VCaP (cell line): ENCODE data around the gene ALPP.
"Not testable (repeated sequence)": the region's sequence is repeated elsewhere in the genome, so short reads cannot be mapped to it uniquely, and the experiment has no call there.

Experiments used
- H3K27ac ChIP-seq: fragments of 450-650 bp; 2 replicates; pipeline ENCODE4 v1.5.1; 2017
- CTCF ChIP-seq: fragments of 450-650 bp; conservative IDR thresholded peaks from 2 replicates; pipeline ENCODE4 v1.5.1; 2017; ENCODE audit warnings: mild to moderate bottlenecking, moderate library complexity

Gene ALPP

GRCh38 chr2:232400256-232401015 lies 21.9 kb downstream of the ALPP start:
- no peak overlapping the region for H3K27ac ChIP-seq
- TF ChIP-seq CTCF: no peak

GRCh38 chr2:232402518-232402917 lies 24.0 kb downstream of the ALPP start:
- no peak overlapping the region for H3K27ac ChIP-seq
- TF ChIP-seq CTCF: no peak

- no peak overlapping the region for H3K27ac ChIP-seq
- no peak for TF ChIP-seq CTCF
Observed at GRCh38 chr2:232405943-232406510, 27.5 kb downstream of the ALPP start.

GRCh38 chr2:232406556-232407310 lies 28.2 kb downstream of the ALPP start, which contains the start of gene ALPG:
ALPG (plus strand) TSS chr2:232406844; CDS start chr2:232406895, 51 bp downstream.
- TF ChIP-seq CTCF: no peak
- H3K27ac ChIP-seq: no peak within 1 kb of the TSS

GRCh38 chr2:232407428-232408150 lies 29.0 kb downstream of the ALPP start:
- not testable (repeated sequence) for H3K27ac ChIP-seq

GRCh38 chr2:232408269-232408668 lies 29.7 kb downstream of the ALPP start:
- not testable (repeated sequence) for H3K27ac ChIP-seq

GRCh38 chr2:232409617-232410016 lies 31.1 kb downstream of the ALPP start:
- not testable (repeated sequence) for H3K27ac ChIP-seq

GRCh38 chr2:232410238-232410900 lies 31.8 kb downstream of the ALPP start:
- no peak for TF ChIP-seq CTCF

More at GRCh38 chr2:232410238-232410900, 31.8 kb downstream of the ALPP start:
- H3K27ac ChIP-seq: no peak overlapping the region
